Stimulated activated CD8-positive, alpha-beta memory T cell treated with anti-CD3 and anti-CD28 coated beads, Interleukin-4, amount 100 ng/mL, for 24 hours (primary cell): ENCODE measurements around the gene SSH2.
"Not testable (repeated sequence)": the region's sequence is repeated elsewhere in the genome, so short reads cannot be mapped to it uniquely, and the experiment has no call there.

ENCODE experiments used
- DNase-seq: peaks from one replicate; pipeline ENCODE4 v3.0.0-alpha.2; 2020; ENCODE audit warnings: low read depth

The SSH2 gene

DNA sequence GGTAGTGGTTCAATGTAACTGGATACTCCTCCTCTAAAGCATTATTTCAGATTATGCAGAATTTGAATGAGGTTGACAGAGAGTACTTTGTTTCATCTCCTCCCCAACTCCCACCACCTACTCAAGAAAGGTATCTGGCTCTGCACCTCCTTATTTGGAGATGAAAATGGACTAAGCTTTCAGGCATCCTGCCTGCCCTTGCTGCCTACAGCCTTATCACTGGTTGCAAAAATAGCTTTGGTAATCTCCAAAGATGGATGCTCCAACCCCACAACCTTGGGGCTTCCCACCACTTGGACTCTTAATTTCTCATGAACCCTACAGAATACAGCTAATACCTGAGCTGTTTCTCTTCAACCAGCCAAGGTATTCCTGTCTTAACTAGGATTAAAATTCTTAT, 262.1 kb downstream of the SSH2 start:
- no peak for DNase-seq

DNA sequence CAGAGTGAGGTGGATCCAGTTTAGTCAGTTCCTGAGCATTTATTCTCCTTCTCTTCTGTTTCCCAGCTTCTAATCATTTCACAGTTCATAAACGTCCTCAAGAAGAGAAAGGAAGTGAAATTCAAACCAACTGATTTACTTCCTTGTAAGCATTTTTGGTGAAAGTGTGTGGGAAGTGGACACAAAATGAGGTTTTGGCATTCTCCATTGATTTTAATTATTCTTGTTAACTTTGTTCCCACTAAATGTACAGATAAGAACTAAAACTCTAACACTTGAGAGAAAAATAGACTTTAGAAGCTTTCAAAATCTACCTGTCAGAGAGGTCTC, 264.6 kb downstream of the SSH2 start:
- no peak for DNase-seq

DNA sequence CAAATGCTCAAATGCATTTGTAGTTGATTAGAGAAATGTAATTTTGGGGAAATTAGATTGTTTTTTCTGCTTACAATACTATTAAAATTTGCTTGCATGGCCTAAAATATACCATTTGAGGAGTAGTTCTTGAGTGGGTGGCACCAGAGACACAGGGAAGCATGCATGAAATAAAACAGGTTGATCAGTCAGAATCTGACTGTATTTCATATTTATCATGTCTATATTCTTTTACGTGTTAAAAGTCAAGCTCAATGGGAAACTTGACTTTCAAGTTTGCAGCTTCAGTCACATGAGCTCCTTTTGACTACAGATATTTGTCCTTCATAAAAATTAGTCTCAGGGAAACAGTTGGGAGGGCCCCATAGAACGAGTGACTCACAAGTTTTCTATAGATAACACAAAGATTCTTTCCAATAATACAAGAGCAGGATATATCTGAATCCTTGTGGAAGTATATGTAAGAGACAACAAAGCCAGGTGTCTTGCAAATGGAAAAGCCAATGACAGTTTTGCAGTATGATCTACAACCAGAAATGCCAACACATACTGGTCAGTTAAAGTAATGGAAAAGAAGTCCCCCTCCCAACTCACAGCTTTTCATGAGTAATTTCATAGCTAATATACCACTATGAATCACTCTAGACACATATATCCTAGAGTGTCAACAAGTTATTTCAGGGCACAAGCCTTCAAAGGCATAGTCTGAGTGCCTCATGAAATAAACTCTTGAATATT, 265.1 kb downstream of the SSH2 start:
- no peak for DNase-seq

DNA sequence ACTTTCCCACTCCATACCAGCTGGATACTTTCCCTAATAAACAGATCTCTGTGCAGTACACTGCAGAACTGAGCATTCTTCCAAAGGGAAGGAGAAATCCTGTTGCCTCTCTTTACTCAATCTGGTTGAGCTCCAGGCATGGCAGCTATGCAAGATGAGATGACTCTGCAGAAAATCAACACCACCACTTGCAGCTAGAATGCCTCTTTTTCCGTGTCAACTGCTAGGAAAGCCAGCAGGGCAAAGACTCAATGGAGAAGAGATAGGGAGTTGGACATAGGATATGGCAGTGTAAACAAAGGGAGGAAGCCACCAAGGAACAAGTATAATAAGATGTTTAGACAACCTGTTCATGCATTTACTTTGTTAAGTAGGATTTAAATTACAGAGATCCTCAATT, 266.9 kb downstream of the SSH2 start:
- DNase-seq = no peak

DNA sequence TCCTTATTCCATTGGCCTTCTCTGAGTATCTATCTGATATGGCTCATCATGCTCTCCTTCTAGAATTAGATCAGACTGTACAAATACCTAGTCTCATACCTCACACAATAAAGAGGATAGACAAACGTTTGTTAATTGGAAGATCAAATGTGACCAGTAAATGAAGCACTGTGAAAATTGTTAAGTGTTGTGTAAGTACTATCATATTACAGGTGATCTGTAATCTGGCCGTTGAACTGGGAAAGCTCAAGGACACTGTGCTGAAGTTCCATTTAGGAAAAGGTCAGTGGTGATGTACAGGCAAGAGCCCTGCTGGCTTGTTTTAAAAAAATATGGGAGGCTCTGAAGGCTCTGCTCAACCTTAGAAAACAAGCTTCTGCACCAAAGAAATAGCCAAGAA, 268.8 kb downstream of the SSH2 start:
- no peak for DNase-seq

DNA sequence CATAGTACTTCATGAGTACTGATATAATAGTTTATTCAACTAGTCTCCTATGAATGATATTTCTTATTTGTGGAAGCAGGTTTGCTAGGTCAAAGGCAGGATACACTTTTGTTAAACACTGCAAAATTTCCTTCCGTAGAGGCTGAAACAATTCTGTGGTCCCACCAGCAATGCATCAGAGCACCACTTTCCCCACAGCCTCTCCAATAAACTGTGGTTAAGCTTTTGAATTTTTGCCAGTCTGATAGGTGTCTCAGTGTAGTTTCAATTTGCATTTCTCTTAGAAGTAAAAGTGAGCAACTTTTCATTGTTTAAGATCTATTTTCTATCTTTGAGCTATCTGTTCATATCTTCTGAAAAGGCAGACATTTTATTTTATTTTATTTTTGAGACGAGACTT, 270.9 kb downstream of the SSH2 start:
- no peak for DNase-seq

DNA sequence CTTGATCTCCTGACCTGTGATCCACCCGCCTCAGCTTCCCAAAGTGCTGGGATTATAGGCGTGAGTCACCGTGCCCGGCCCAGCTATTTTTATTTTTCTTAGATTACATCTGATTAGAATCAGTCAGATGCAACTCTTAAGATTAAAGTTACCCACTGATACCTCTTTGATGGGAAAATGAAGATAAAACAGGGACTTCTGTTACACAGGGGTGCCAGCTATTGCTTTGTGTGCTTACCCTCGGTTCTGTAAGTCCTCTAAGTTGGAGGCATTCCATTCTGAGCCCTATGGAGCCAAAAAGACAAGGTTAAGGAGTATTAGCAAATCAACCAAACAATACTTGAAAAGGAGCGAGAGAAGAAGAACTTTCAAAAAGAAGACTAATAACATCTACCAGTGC, 274.7 kb downstream of the SSH2 start:
- no peak for DNase-seq

DNA sequence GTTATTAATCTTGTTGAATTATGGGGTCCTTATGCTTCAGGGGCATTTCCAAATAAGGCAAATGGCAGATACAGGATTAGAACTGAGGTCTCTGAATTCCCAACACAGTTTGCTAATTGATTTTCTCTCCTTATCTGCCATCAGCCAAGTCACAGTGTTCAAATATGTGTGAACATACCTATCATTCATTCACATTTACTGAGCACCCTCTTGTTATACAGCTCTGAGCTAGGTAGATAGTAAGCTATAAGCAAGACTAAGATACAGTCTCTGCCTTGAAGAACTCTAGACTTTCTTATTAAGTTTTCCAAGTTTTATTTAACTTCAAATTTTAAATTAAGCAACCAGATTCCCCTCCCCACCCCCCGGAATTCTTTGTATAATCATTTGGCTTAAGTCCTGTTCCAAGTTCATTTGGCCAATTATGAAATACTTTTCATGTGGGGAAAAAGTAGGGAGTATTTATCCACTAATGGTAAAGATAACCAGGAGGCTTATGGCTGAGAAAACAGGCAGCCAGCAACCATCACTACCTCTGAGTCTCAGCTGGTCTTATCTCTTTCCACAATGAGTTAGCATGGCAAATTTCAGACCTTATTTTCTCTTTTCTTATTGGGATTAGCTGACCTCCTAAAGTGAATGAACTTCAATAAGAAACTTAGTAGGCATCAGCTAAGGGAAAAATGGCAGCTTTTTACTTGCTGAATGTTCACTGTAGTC, 275.9 kb downstream of the SSH2 start:
- no peak for DNase-seq

DNA sequence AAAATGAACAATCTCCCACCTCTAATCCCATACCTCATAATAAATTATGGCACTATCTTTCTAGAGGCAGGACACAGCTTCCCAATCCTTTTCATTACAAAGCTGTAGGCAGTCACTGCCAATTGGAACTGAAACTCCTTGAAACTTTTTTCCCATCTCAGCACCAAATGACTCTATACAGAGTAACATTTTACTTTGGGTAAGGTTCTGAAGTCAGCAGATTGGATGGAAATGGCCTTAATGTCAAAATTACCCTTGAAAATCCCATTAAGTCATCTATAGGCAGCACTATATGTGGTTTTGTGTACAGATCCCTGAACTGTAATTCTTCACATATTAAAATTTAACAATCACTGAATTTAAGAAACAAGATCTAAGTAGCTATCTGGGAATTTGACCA, 277.1 kb downstream of the SSH2 start:
- no peak for DNase-seq

DNA sequence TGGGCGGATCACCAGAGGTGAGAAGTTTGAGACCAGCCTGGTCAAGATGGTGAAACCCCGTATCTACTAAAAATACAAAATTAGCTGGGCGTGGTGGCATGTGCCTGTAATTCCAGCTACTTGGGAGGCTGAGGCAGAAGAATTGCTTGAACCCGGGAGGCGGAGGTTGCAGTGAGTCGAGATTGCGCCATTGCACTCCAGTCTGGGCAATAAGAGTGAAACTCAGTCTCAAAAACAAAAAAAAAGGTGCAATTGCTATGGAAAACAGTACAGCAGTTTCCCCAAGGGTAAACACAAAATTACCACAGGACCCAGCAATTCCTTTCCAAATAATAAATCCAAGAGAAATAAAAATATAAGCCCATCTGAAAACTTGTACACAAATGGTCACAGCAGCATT, 278.1 kb downstream of the SSH2 start:
- DNase-seq = not testable (repeated sequence)

DNA sequence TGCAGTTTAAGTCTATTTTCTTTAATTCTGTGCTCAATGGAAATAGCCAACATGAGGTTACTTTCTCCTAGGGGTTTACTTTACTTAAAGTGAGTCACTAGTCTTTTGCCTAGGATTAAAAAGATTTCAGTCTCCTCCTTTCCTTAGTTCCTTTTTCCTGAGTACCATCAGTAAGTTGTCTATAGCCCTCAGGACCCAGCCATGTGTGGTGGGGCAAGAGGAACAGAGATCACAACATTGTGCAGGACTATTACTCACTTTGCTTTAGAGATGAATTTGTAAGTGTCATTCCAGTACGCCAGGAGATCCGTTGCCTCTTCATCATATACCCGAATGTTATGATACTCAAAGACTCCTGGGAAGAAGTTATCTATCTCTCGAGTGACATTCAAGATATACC, 279.6 kb downstream of the SSH2 start:
- DNase-seq = no peak

DNA sequence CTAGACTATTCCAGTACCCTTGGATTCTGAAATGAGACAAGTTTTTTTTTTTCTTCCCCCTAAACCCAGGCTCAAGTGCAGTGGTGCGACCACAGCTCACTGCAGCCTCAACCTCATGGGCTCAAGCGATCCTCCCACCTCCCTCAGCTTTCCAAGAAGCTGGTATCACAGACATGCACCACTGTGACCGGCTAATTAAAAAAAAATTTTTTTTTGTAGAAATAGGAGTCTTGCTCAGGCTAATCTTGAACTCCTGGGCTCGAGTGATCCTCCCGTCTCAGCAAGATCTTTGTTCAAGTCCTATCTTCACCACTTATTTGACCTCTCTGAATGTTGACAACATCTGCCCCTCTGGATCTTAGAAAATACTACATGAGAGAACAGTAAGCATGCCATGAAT, 280.7 kb downstream of the SSH2 start:
- DNase-seq = no peak

DNA sequence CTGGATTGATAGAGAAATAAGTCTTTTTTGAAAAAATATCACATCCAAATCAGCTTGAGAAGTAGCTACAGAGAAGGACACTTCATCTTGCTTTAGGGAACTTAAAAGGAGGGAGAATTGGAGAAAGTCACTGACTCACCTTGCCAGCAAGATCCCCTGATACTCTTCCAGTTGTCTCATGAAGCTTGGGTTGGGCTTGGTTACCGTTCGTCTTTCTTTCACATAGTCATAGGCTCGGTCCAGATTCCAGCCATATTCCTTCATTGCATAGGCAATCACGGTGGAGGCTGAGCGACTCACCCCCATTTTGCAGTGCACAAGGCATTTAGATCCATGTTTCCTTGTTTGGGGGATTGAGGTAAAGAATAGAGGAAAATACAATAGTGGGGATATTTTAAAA, 282.0 kb downstream of the SSH2 start:
- DNase-seq = no peak

DNA sequence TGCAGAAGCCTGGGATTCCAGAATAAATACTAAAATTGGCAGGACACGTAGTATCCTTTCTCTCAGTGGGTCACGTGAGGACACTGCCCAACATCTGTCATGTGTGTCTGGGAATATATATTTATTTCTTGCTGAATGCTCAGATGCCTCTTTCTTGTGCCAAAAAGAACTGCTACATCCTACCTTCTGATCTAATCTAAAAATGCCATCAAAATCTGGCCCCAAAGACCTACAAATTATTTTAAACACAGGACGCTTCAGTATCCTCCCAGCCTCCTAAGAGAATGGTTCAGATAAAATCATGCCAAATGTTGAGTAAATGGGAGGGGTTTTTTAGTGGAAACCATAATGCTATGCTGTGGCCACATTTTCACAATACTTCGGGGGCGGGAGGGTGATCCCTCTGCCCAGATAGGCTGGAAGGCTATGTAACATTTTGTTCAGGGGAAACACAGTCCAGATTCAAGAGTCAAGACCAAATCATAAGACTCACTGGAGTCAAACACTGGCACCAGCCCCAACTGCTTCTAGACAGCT, 284.4 kb downstream of the SSH2 start:
- no peak for DNase-seq

DNA sequence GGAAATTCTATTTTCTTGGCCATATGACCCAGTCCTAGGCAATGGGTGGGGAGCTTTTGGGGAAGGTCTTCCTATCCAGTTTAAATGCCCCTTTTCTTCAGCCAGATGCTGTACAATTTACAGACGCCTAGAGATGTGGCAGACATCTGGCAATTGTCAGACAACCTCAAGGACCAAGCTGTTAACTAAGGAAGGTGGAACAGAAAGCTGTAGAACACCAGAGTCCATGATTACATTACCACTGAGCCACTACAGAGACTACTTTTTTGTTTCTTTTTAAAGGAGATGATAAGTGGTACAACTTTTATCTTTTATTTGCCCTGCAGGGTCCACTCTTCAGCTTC, 286.2 kb downstream of the SSH2 start:
- DNase-seq = no peak

DNA sequence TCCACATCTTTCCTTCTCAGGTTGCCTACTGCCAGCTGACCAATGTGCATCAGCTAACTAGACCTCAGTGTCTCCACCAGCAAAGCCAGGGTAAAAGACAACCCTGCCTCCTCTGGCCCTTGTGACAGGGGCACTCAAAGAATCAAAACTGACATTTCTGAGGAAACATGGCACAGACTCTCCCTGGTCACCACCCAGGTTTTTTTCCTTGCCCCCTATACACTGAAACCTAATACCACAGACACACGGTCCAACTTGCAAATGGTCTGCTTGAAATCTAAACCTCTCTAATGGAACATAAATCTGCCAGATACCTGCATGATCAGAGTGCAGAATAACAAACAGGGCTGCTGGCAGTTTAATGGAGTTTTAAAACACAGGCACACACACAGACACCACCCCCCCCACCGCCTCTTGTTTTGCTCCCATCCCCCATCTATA, 287.8 kb downstream of the SSH2 start:
- no peak for DNase-seq

DNA sequence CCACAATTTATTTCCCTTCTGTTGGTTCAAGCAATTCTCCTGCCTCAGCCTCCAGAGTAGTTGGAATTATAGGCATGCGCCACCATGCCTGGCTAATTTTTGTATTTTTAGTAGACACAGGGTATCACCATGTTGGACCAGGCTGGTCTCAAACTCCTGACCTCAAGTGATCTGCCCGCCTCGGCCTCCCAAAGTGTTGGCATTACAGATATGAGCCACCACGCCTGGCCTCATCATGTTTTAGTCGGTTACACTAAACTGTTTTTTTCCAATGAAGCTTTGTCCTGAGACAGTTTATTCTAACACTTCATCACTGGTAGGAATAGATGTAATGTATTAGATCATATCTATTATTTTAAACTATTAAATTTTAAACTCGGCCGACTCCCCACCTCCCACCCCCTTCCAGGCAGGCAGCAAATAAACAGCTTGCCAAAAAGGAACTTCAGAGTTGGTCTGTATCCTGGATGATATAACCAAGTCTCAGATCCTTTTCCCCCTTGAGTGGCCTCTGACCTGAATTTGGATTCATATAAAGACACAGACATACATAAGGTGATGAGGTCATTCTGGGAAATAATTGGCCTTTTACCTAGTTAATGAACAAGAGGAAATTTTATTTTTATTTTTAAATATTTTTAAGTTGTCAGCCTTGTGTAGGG, 288.9 kb downstream of the SSH2 start:
- no peak for DNase-seq

DNA sequence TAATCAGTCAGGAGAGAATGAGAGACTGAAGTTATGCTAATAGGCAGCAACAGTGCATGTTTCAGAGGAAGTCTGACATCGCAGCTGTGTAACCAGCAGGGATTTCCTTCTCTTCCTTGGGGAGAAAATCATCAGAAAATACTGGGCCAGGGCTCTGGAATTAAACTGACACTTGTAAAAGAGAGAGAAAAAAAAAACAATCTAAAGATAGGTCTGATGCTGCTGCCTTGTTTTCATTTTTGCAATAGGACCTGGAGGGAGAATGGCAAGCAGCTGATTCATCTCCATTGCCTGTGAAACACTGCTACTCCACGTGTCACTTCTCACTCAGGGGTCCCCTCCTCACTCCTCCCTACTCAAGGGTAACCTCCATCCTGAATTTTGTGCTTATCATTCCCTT, 289.6 kb downstream of the SSH2 start:
- DNase-seq = no peak

DNA sequence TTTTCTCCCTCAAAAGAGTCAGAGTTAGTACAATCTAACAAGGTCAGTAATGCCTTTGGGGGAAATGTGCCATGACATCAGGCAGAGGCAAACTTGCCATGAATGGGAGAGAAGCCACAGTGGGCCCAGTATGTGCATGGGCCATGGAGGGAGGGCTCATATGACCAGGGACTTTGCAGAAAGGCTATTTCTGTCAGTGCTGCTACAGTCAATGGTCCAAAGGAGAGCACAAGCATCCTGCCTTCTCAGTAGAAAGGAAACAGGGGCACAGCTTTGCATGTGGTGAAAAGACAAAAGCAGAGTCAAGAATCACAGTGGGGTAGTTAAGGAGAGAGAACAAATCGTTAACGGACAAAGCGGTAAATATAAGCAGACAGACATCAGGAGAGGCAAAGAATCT, 296.1 kb downstream of the SSH2 start:
- no peak for DNase-seq

DNA sequence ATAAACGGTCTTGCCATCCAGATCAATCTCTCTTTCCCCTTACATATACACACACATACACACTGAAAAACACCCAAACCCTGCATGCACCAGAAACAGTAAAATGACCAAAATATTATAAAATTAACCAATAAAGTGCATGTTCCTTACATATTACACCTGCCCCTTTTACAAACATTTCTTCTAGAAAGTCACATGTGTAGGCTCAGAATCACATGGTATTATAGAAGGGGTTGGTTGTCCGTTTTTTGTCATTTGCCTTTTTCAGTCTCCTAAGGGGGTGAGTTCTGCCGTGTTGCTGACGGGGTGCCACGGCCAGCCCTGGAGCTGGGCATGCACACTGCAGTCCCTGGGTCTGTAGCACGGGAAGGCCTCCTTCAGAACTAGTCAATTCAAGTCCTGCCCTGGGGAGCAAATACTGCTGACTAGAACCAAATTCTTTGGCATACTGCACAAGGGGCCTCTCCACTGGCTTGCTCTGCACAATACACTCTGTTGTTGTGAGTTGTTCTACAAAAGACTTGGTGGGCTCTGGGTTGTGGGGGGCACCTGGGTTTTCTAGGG, 299.3 kb downstream of the SSH2 start:
- DNase-seq = no peak

DNA sequence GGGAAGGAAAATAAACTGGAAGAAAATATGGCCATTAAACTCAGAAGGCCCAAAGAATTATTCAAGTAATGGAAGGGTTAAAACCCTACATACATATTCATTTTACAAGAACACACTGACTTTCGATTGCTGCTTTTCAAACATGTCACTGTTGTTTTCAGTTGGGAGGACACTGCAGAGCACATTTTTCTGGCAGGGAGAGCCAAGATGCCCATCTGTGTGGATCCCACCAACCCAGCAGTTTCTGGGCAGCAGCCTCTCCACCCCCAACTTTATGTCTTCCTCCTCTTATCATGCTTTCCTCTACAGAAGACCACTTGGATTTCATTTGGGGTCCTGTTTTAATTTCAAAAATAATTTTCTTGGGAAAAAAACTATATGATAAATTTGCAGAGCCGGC, 300.2 kb downstream of the SSH2 start:
- no peak for DNase-seq

DNA sequence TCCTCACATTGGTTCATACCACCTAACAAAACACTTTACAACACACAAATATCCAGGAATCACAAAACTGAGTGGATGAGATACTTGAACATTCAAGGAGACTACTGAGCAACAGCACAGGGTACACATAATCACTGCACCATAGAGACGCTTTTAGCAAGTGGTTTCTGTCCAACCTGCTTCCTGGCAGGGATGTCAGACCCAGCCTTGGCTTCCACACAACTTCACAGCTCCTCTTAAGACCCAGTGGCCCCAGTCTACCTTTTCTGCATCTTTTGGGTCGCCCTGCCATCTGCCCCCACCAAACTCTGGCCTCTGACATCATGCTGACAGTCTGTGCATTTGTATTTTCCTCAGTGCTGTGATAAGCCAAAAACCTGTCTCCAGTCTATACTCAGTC, 301.4 kb downstream of the SSH2 start:
- no peak for DNase-seq

DNA sequence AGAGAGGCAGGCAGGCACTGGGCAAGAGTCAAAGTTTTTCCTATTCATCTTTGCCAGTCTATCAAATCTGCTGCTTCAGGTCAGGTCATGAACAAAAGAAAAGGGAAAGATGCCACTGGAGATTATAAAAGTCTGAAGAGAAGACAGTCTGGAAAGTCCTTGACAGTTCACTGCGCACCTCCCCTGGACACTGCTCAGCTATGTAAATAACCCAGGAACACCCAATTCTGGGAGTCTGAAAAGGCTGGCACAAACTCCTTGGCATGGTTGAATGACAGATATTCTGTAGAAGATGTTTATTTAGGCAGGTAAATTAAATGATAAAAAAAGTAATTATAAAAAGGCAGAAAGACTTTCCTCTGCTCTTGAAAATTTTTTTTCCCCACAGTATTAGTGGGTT, 302.1 kb downstream of the SSH2 start:
- no peak for DNase-seq
